ENCODE results near the gene KCNJ12.
"Not testable (repeated sequence)": the region's sequence is repeated elsewhere in the genome, so short reads cannot be mapped to it uniquely, and the experiment has no call there.

DNA sequence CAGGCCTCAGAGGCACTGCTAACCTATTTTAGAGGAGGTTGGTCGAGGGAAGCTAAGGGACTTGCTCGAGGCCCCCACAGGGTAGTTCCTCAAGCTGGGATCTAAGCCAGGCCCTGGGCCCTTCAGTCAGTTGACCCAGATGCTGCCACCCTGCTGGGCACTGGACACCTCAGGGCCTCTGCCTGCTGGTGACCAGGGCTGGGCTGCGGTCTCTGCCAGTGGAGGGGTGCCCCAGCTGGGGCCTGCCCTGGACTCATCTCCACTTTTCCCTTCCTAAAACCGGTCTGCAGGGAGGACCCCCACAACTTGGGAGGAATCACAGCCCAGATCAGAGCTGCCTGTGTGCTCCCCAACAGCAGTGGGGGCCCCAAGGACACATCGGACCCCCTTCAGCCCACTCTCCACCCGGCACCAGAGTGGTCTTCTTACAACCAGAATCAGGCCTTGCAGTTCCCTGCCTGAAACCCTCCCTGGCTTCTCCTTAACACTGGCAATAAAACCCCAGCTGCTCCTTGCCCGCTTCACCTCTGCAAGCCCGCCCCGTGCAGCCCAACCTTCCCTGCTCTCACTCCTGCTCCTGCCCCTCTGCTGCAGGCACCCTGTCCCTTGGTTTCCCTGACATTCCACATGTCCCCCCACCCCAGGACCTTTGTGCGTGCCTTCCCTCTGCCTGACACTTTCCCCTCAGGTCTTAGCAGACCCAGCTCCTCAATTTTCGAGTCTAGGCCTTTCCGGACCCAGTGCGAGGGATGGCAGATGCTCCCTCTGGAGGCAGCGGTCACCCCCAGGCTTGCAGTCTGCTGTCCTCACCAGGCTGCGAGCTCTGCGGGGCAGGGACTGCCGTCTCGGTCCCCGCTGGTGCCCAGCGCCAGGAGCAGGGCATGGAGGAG lies 45.5 kb downstream of the KCNJ12 start:
- not testable (repeated sequence) for TF ChIP-seq PHF8 (IDR thresholded peaks at IDR 0.05; ENCODE audit: borderline replicate concordance, low read depth); CEBPB (IDR thresholded peaks at IDR 0.05); CTCF (IDR thresholded peaks at IDR 0.05); POLR2A (IDR thresholded peaks at IDR 0.05; ENCODE audit: low read length); MAZ (IDR thresholded peaks at IDR 0.05; ENCODE audit: borderline replicate concordance, low read depth, low read length)
- TF ChIP-seq, protein P1, sequence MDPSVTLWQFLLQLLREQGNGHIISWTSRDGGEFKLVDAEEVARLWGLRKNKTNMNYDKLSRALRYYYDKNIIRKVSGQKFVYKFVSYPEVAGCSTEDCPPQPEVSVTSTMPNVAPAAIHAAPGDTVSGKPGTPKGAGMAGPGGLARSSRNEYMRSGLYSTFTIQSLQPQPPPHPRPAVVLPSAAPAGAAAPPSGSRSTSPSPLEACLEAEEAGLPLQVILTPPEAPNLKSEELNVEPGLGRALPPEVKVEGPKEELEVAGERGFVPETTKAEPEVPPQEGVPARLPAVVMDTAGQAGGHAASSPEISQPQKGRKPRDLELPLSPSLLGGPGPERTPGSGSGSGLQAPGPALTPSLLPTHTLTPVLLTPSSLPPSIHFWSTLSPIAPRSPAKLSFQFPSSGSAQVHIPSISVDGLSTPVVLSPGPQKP (IDR thresholded peaks at IDR 0.05; ENCODE audit: low read depth, low read length) = not testable (repeated sequence)

Data from A549 (cell line).